CD4-positive, alpha-beta T cell treated with Interleukin-4 for 1 hour (primary cell): ENCODE measurements around the gene DUS1L.

Experiments
- DNase-seq, 2 donors: peaks; one replicate each; pipeline ENCODE4 v3.0.0-alpha.2; 2020 to 2022

DUS1L gene

GRCh38 chr17:82055023-82055964 lies 10.3 kb downstream of the DUS1L start:
- no peak for DNase-seq

DNA sequence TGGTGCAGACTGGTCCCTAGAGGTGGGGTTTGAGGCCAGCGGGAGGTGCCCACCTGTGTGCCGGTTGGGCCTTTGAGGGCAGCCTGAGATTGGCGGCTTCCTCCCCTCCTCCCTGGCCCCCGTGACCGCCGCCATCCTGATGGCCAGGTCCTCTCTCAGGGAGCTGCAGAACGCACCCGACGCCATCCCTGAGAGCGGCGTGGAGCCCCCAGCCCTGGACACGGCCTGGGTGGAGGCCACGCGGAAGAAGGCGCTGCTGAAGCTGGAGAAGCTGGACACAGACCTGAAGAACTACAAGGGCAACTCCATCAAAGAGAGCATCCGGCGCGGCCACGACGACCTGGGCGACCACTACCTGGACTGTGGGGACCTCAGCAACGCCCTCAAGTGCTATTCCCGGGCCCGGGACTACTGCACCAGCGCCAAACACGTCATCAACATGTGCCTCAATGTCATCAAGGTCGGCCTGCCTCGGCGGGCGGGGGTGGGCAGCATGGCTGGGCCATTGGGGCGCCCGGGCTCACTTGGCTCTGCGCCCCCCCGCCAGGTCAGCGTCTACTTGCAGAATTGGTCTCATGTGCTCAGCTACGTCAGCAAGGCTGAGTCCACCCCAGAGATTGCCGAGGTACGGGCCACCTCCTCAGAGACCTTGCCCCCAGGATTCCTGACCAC lies 11.1 kb downstream of the DUS1L start:
- no peak for DNase-seq

DNA sequence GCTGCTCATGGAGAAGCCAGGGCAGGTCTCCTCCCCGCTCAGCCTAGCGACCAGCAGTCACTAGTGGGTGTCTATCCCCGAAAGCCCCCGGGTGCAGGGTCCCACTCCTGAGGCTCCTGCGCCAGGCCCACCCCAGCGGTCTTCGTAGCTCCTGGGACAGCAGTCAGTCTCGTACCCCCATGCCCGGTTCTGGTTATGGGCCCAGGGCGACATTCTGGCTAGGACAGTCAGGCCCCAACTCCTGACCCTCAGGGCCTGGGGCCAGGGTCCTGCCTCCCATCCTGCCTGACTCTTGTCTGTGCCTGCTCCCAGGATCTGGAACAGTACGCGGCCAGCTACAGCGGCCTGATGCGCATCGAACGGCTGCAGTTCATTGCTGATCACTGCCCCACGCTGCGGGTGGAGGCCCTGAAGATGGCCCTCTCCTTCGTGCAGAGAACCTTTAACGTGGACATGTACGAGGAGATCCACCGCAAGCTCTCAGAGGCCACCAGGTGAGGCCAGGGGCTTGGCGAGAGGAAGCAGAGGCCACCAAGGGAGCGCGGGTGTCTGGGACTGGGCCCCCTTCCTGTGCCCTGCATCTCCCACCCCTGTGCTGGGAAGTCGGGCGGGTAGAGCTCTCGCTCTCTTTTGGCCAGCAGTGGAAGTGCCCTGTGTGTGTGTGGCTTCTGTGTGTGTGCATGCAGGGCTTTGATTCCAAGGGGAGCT lies 11.9 kb downstream of the DUS1L start:
- no peak for DNase-seq

GRCh38 chr17:82053130-82053529 lies 12.5 kb downstream of the DUS1L start:
- no peak for DNase-seq

DNA sequence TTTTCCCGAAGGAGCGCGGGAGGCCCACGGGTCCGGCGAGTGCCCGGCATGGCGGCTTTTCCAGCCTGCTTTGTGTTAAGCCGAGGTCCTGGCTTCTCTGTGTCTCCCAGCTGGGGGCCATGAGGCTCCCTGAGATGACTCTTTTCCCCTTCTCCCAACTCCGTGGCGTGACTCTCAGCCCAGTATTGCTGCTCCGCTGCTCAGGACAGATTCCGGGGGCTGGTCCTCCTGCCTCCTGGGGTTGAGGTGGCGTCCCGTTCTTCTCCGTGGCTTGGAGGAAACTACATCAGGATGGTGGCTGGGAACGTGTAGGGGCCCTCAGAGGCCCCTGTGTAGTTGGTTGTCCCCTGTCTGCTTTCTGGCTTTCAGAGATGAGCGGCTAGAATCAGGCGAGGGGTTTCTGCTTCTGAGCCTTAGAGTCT lies 13.0 kb downstream of the DUS1L start:
- no peak for DNase-seq

DNA sequence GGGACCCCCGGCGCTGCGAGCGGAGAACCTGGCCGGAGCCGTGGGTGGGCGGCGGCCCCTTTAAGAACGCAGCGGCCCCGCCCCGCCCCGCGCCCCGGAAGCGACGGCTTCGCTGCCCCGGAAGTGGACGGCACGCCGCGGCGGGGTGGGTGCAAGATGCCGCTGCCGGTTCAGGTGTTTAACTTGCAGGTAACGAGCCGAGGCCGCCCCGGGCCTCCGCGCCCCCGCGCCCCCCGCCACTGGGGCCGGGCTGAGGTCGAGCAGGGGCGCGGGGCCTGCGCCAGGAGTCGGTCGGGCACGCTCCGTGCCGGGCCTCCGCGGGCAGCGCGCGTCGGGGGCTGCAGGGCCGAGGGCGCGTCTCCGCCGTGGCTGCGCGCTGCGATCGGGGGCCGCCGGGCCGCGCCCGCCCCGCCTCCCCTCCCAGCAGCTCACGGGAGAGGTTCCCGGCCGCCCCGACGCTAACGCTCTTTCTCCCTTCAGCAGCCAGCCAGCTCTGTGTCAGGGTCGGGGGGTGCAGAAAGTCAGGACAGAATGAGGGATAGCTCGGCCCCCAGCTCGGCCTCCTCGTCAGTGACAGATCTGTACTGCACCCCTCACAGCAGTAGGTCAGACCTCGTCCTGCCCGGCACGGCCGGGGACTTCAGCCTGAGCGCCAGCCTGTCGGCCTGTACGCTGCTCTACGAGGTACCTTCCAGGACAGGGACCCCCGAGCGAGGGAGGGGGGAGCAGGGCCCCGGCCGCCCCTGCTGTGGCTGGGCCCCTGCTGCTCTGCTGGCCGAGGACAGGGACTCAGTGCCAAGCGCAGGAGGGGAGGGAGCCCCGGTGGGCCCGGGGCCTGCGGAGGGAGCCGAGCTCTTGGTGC lies 13.6 kb downstream of the DUS1L start, which contains the start of the genes GPS1 and RFNG:
Gene GPS1 (plus strand): TSS at position 123 of the 862 bp plus-strand sequence. CDS start 34 bp downstream, at position 157.
Gene RFNG (minus strand): TSS at position 36 of the 862 bp plus-strand sequence. CDS start 45 bp downstream, outside the sequence.
- DNase-seq, result peak; percentile 66 to 75

- no peak for DNase-seq
Measured at GRCh38 chr17:82050761-82051641, 14.6 kb downstream of the DUS1L start.

DNA sequence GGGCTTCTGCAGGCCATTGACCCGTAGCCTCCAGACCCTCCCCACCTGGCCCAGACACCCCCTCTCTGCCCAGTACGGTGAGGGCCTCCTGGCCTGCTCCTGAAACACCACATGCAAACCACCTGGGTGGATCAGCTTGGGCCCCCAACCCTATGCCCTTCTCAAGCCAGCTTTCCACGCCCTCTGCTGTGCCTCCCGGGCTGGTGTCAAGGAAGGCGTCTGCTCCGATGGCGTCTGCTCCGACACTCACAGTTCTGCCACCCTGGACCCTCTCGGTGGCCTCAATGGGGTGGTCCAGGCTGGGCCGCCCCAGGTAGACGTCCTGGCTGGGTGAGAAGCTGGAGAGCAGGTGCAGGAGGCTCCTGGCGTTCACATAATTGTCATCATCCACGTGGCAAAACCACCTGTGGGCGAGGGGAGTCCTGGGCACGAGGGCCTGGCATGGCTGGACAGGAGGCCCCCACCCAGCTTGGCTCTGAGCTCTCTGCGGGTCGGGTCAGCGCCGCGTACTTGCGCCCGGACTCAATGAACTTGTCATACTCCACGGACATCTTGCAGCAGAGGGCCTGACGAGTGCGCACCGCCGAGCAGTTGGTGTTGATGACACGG lies 15.3 kb downstream of the DUS1L start:
- DNase-seq, result no peak

DNA sequence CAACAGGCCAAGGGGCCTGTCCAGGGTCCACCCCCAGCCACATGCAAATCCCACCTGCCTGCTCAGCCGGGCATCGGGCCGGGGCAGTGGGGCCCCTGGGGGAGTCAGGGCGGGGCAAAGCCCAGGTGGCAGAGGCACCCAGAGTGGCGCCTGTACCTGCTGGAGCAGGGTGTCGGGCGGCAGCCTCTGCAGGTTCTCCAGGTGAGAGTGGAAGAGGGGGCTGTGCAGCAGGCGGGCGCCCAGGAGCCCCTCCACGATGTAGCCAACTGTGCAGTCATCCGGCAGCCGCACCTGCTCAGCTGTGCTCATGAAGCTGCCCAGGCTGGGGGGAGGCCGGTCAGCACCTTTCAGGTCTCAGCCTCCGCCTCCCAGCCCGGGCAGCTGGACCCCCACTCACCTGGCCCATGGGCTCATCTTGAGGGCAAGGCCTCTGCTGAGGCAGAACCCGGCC lies 16.1 kb downstream of the DUS1L start:
- no peak for DNase-seq

GRCh38 chr17:82049106-82049505 lies 16.5 kb downstream of the DUS1L start:
- DNase-seq, result no peak

- DNase-seq, result no peak
Measured at GRCh38 chr17:82048571-82048971, 17.0 kb downstream of the DUS1L start.

DNA sequence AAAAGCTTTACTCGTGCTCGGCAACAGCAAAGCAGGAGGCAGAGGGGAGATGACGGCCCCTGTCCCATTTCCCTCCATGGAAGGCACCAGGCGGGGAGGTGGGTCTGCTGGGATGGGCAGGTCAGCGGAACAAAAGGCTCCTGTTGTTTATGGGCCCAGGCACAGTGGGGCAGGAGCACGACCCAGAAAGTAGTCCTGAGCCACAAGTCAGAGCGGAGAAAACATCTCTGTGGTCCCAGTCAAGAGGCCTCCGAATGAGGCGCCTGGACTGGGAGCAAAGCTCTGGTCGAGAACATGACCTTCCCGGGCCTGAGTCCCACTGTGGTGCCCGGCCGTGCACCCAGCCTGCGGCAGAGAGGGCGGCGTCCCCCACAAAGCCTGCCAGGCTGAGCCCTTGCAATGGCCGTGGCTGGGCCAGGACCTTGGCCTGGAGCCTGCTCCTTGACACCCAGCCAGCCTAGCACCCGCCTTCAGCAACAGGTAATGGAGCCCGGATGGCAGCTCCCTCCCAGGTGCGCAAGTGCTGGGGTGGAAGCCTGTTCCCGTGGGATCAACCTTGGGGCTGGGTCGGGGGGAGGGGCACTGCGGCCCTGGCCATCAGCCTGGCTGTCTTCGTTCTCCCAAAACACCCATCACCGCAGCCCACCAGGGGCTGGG lies 17.6 kb downstream of the DUS1L start:
- no peak for DNase-seq

DNA sequence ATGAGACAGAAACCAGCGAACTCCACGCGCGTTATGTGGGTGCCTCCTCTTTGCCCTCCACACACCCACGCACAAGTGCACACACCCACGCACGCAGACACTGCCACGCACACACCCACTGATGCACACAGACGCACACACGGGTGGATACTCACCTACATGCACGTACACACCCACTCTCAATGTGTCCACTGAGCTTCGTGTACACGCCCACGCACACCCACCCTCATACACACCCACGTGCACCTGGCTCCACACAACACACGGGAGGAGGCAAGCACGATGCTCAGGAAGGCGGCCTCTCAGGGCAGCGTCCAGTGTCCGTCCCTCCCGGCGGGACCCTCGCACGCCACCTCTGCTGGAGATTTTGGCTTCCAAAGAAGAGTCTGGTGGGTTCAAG lies 18.2 kb downstream of the DUS1L start:
- no peak for DNase-seq

GRCh38 chr17:82046903-82047302 lies 18.7 kb downstream of the DUS1L start:
- DNase-seq, result no peak

DNA sequence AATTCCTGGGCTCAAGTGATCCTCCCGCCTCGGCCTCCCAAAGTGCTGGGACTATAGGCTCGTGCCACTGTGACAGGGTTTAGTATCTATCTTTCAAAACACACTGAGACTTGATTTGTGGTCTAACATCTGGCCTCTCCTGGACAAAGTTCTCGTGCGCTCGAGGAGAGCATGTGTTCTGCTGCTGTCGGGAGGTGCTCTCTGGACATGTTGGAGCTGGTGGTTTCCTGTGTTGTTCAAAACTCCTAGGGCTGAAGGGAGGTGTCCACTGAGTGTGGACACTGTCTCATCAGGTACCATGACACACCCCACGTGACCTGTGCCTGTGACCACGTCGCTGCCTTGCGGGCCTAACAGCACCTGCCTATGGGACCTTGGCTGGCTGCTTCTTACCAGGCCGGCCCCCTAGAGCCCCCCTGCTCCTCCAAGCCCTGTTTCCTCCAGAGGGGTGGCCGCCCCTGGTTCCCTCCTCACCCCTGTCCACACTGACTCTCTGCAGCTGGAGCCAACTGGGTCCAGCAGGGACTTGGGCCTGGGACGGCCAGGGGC lies 19.6 kb downstream of the DUS1L start:
- no peak for DNase-seq

GRCh38 chr17:82043507-82043906 lies 22.1 kb downstream of the DUS1L start:
- DNase-seq, result no peak

GRCh38 chr17:82042649-82043048 lies 23.0 kb downstream of the DUS1L start:
- no peak for DNase-seq

DNA sequence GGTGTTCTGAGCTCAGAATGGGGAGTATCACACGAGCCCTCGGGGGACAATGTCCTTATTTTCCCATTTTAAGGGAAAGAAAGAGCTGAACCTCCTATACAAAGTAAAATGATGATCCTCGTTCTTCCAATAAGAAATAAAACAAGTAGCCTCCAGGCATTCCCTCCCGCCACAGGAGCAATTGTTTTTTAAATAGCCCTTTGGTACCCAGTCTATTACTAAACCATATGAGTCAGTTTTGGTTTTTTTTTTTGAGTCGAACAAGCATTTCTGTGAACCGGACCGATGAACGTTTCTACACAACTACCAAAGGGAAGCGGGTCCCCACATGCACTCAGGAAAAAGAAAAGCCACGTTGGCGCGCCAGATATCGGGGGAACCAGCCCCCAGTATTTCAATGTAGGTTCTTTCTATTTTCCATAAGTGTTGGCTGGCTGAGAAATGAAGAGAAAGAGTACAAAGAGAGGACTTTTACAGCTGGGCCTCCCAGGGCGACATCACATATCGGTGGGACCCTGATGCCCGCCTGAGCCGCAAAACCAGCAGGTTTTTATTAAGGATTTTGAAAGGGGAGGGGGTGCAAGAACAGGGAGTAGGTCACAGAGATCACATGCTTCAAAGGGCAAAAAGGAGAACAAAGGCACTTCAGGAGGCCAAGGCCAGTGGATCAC lies 24.3 kb downstream of the DUS1L start:
- DNase-seq, result no peak

DNA sequence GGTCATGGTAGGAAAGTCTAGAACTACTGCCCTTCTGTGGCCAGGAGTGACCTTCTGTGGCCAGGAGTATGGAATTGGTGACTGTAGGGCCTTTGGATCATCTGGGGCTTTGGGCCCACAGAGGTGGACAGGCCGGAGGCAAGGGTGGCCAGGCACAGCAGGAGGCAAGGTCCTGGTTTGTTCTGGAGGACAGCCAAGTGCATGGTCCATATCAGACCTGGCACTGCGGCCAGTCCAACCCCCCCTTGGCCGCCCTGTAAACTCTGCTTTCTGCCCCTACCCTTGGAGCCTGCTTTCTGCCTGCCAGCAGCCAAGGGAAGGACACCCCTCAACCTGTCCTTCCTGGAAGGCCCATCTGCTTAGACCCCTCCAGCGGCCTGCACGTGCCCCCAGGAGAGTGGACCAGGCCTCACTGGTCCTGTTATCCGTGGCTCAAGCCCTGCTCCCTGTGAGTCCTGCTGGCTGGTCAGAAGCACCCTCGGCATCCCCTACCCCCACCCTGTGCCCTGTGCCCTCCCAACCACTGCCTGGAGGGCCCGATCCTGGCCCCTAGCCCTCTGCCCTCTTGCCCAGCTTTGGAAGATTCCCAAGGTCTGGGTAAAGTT lies 25.8 kb downstream of the DUS1L start:
- no peak for DNase-seq
